Putamen (tissue), 1 donor: ENCODE results near the gene IRGQ.
"Not testable (repeated sequence)": the region's sequence is repeated elsewhere in the genome, so short reads cannot be mapped to it uniquely, and the experiment has no call there.

Source experiments
- DNase-seq: peaks from one replicate; pipeline ENCODE4 v3.0.0-alpha.2; 2016; ENCODE audit warnings: low spot score

Gene IRGQ

DNA sequence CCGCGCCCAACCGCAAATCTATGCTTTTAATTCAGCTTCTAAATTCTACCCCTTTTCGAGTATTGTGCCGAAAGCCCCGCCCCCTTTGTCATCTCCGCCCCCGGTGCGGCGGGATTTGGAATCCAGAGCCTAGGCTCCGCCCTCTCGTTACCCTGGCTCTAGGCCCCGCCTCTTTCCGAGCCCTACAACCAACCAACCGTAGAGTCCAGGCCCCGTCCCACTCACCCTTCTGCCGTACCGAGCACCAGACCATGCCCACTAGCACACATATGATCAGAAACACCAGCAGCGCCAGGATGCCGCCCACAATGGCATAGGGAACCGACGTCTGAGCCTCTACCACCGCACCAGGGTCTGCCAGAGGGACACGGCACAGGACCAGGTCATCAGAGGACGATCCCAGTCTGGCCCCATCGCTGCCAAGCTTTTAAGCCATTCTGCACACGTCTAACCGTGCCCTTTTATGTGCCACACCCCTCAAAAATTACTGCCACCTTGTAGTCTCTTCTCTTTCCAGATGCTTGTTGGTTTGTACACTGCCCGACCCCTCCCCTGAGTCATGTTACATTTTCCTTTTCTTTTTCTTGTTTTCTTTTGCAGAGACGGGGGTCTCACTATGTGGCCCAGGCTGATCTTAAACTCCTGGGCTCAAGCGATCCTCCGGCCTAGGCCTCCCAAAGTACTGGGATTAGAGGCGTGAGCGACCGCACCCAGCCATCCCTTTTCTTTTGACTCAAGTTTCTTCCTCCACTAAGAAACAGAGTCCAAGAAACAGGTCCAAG, 28.1 kb upstream of the IRGQ start:
- DNase-seq: no peak

GRCh38 chr19:43622956-43623355, 27.0 kb upstream of the IRGQ start:
- no peak for DNase-seq

- DNase-seq: no peak
Measured at GRCh38 chr19:43622070-43622469, 26.1 kb upstream of the IRGQ start.

DNA sequence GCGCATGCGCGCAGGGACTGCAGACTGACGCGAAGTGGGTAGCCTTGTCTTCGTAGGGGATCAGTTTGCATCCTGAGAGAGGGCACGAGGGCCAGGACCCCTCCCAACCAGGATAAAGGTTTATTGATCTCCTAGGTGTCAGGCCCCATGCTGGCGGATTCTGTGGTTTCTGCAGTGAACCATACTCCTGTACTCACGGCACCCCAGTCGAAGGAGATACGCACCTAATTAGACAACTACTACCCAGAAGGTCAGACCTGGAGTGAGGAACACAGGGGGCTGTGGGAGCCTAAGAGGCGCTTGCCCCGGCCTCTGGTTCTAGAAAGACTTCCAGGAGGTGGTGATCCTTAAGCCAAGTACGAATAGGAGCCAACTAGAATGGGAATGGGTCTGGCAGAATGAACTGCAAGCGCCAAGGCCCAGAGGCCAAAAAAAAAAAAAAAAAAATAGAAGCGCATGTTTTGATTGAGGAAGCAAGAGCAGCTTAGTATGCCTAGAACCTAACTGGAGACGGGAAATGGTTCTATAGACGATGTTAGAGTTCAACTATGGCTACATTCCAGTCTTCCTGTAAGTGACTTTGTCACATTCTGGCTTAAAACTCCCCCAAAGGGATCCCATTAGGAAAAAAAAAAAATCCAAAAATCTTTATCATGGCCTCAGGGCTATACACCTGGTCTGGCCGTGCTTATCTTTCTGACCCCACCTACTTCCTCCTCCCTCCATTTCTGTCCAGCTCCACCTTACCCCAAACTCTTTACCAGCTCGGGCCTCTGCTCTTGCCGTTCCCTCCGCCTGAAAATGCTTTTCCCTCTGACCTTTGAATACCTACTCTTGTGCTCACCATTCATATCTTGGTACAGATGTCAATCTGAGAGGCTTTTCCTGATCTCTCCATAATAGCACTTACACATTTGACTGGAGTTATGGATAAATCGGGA, 24.4 kb upstream of the IRGQ start:
- no peak for DNase-seq

DNA sequence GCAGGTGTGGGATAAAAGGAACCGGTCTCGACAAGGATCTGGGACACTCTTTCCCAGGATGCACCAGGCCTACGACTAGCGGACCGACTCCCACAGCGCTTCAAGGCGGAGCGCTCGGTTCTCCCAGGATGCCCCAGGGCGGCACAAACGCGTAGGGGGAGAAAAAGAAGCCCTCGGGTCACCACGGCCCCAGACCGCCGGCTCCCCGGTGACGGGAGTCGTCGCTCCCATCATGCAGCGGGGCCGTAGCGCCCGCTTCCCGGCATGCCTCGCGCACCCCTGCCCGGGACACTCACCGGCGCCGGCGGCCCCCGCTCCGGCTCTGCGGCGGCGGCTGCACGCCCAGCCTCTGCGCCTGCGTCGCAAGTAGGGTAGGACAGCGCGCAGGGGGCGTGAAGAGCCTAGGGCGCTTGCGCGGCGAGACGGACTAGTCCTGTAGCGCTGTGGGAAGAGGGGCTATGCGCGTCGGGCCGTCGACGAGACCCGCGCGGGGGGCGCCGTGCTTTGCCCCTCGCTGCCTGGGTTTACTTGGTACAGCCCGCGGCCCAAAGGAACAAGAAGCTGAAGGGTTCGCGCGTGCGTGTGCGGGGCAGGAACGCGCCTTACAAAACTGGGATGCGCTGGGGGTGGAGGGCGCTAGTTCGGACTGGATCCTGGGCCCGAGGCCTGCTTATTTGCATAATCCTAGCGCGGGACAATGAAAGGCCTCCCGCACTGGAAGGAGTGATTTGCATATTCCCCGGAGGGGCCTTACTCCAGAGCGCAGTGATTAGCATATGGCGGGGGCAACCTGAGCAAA, 23.5 kb upstream of the IRGQ start, which contains the start of gene ZNF428:
Gene ZNF428, minus strand, starts transcription at position 368 of the 799 bp plus-strand sequence. CDS start 5,325 bp downstream, outside the sequence.
- peak; percentile 94 for DNase-seq

GRCh38 chr19:43618921-43619261, 23.0 kb upstream of the IRGQ start:
- no peak for DNase-seq

GRCh38 chr19:43616954-43617353, 21.0 kb upstream of the IRGQ start:
- DNase-seq: no peak

- no peak for DNase-seq
Measured at GRCh38 chr19:43616306-43616705, 20.4 kb upstream of the IRGQ start.

DNA sequence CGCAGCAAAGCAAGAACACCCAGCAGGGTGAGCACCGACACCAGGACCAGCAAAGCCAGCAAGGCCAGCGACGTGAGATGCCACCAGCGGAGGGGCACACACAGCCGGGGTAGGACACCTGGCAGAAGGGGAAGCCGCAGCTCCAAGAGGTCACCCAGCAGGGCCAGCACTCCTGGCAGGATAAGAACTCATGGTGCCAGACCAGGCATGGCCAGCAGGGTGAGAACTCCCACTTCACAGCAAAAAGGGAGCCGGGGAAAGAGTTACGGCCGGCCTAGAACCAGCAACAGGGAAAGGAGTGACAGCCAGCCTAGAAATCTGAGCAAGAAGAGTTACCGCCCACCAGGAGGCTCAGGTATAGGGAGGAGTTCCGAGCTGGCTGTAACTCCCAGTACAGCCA, 16.4 kb upstream of the IRGQ start:
- DNase-seq: no peak

GRCh38 chr19:43611788-43612187, 15.9 kb upstream of the IRGQ start, which contains the start of gene SRRM5:
TSS of gene SRRM5 (plus strand) at chr19:43612088. CDS start at chr19:43612122, 34 bp downstream.
- DNase-seq: no peak

- no peak for DNase-seq
Measured at GRCh38 chr19:43610493-43610892, 14.6 kb upstream of the IRGQ start.

DNA sequence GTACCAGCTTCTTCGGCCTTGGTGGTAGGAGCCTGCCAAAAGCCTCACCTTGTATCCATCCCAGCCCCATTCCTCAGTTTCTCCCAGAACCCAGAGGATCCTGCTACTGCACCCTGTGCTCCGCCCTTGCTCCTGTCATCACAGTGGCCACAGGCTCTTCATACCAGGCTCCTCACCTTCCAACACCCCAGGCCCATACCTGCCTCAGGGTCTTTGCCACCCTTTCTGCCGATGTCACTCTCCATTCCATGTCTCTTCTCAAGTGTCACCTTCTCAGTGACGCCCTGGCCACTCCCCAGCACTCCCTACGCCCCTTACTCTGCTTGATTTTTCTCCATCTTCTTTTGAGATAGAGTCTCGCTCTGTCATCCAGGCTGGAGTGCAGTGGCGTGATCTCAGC, 13.9 kb upstream of the IRGQ start:
- no peak for DNase-seq

GRCh38 chr19:43607238-43608205, 11.6 kb upstream of the IRGQ start:
- no peak for DNase-seq

- DNase-seq: no peak
Measured at GRCh38 chr19:43606569-43607229, 10.8 kb upstream of the IRGQ start.

DNA sequence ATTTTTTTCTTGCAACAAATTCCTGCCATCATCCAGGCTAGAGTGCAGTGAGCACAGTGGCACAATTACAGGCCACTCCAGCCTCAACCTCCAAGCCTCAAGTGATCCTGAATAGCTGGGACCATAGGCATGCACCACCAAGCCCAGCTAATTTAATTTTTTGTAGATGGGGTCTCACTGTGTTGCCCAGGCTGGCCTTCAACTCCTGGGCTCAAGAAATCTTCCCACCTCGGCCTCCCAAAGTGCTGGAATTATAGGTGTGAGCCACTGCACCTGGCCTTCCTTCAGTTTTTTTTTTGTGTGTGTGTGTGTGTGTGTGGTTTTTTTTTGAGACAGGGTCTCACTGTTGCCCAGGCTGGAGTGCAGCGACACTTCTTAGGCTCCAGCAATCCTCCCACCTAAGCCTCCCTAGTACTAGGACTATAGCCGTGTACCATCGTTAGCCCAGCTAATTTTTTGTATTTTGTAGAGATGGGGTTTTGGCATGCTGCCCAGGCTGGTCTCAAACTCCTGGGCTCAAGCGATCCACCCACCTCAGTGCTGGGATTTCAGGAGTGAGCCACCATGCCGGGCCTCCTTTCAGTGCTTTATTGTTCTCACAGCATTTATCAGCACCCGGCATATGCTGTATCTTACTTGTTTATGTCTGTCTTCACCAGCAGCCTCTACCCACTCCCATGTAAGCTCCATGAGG, 10.1 kb upstream of the IRGQ start:
- DNase-seq: no peak

- not testable (repeated sequence) for DNase-seq
Measured at GRCh38 chr19:43600326-43600725, 4.4 kb upstream of the IRGQ start.

- no peak for DNase-seq
Measured at GRCh38 chr19:43599635-43600295, 3.8 kb upstream of the IRGQ start.

DNA sequence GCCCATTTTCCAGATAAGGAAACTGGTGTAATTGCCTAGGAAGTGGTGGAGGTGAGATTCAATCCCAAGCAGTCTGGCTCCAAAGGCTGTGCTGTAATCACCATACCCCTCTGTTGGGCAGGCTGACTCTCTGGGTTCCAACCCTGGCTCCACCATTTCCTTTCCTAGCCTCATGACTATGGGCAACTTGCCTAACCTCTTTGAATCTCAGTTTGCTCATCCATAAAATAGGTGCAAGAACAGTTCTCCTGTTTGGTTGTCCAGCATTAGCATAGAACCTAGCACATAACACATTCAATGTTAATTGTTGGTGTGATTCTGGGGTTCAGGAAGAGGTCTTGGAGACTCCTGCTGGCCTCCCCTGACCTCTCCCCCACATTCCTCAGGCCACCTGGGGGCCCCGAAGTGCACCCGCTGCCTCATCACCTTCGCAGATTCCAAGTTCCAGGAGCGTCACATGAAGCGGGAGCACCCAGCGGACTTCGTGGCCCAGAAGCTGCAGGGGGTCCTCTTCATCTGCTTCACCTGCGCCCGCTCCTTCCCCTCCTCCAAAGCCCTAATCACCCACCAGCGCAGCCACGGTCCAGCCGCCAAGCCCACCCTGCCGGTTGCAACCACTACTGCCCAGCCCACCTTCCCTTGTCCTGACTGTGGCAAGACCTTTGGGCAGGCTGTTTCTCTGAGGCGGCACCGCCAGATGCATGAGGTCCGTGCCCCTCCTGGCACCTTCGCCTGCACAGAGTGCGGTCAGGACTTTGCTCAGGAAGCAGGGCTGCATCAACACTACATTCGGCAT, 2.7 kb upstream of the IRGQ start:
- no peak for DNase-seq
